ENCODE results near the gene HEG1. TPM values are rescaled to one million over a fixed set of nuclear protein-coding genes. Genes with fewer than 3 reads are reported as not detected.

Gene HEG1
- total RNA-seq, 2 donors from 2014 or later = 202 to 210 TPM

DNA sequence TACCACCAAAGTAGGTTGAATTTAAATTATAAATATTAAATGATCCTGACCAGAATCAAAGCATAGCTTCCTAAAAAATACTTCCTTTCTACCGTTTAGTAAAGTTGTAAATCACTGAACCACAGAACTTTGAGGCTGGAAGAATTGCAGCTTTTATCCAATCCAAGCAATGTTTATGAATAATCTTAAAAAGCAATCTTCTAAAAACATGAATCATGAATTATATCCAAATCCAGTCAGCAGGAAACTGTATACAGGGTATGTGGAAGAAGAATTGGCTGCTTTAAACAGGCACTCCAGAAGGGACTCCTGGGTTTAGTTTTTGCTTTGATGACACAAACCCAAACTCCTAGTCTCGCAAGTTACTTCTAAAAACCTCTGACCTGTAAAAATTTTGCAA is 30.2 kb downstream of the HEG1 start:
- H3K4me1 ChIP-seq = peaks cover 0 to 63% of the 10 kb centered on the region in 2 donors
- H3K4me3 ChIP-seq = no peak overlapping the region
- TF ChIP-seq, protein P1, sequence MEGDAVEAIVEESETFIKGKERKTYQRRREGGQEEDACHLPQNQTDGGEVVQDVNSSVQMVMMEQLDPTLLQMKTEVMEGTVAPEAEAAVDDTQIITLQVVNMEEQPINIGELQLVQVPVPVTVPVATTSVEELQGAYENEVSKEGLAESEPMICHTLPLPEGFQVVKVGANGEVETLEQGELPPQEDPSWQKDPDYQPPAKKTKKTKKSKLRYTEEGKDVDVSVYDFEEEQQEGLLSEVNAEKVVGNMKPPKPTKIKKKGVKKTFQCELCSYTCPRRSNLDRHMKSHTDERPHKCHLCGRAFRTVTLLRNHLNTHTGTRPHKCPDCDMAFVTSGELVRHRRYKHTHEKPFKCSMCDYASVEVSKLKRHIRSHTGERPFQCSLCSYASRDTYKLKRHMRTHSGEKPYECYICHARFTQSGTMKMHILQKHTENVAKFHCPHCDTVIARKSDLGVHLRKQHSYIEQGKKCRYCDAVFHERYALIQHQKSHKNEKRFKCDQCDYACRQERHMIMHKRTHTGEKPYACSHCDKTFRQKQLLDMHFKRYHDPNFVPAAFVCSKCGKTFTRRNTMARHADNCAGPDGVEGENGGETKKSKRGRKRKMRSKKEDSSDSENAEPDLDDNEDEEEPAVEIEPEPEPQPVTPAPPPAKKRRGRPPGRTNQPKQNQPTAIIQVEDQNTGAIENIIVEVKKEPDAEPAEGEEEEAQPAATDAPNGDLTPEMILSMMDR (IDR thresholded peaks at IDR 0.05) = no peak
- no peak for DNase-seq (ENCODE audit: low spot score)
- no peaks in the 10 kb centered on the region for H3K9me3 ChIP-seq
- no peaks in the 10 kb centered on the region for H3K27me3 ChIP-seq
- peak overlapping the region in 1 of 2 donors; percentile 46 for H3K27ac ChIP-seq
- H3K36me3 ChIP-seq = peaks cover 57% of the 10 kb centered on the region

DNA sequence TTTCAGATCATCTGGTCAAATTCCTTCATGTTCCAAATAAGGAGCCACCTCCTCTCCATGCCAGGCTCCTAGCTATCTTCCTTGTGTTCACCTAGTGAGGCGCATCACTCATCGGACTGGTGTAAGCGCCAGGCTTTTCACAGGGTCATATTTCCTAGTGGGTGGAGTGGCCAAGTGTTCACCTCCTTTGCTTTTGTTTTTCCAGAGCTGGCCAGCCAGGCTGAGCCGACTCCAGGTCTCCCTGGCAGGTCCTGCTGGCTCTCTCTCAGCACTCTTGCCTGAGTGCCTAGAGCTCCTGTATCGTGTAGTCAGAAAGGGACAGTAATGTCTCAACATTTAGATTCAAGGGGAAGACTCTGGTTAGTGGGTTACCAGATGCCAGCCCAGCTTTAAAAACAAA is 31.0 kb downstream of the HEG1 start:
- peaks cover 0 to 61% of the 10 kb centered on the region in 2 donors for H3K4me1 ChIP-seq
- no peak overlapping the region for H3K4me3 ChIP-seq
- TF ChIP-seq, protein P1 (IDR thresholded peaks at IDR 0.05) = no peak
- H3K27me3 ChIP-seq = no peaks in the 10 kb centered on the region
- DNase-seq (ENCODE audit: low spot score) = no peak
- no peaks in the 10 kb centered on the region for H3K9me3 ChIP-seq
- peak overlapping the region; percentile 46 to 78 for H3K27ac ChIP-seq
- H3K36me3 ChIP-seq = peaks cover 65% of the 10 kb centered on the region

DNA sequence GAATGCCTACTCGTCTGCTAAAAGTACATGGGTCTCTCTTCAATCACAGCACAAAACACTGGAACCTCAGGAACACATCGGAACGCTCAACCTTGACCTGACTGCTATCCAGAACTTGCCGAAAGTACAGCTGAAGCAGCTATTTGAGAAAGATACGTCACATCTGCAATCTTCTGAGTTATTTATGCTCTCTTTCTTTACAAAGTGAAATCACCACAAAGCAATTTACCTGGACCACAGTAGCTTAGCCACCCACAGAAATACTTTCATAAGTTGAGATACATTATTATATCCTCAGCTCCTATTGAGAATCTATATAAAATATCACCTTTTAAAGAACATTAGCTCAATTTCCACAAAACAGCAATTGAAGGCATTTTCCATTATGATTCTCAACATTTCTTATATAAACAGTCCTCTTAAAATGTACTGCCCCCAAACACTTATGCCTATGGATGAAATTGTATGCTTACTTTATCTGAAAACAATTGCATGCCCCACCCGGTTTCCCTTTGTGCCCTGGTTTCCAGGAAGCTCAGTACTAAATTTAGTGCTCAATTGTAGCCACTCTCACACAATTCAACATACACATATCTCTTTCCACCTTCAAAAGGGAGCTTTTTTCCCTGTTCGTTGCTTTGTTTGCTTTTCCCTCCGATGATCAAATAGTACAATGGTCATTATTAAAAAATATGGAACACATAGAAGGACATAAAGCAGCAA is 31.8 kb downstream of the HEG1 start:
- no peak overlapping the region for H3K4me3 ChIP-seq
- peaks cover 0 to 58% of the 10 kb centered on the region in 2 donors for H3K4me1 ChIP-seq
- no peak for DNase-seq (ENCODE audit: low spot score)
- H3K27ac ChIP-seq = peak overlapping the region; percentile 46 to 78
- no peaks in the 10 kb centered on the region for H3K27me3 ChIP-seq
- H3K9me3 ChIP-seq = no peaks in the 10 kb centered on the region
- peaks cover 70% of the 10 kb centered on the region for H3K36me3 ChIP-seq
- TF ChIP-seq, protein P1 (IDR thresholded peaks at IDR 0.05) = no peak

DNA sequence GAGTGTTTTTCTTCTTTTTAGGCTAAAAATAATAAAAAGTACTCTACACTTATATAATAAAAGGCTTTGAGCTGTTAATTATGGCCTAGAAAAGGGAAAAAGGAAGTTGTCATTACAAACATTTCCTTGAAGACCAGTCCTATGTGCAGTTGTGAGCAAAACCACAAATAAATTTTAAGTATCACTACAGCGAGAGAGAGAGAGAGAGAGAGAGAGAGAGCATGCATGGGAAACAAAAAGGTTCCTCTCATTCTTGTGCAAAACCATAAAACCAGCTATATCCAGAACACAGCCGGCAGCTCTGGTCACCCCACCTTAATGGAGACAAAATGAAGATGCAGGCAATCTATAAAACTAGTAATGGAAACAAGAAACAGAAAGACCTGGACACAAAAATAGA is 33.6 kb downstream of the HEG1 start:
- TF ChIP-seq, protein P1 (IDR thresholded peaks at IDR 0.05) = no peak
- H3K9me3 ChIP-seq = no peaks in the 10 kb centered on the region
- H3K36me3 ChIP-seq = peaks cover 70% of the 10 kb centered on the region
- no peaks in the 10 kb centered on the region for H3K27me3 ChIP-seq
- no peak overlapping the region for H3K4me3 ChIP-seq
- H3K4me1 ChIP-seq = peaks cover 0 to 50% of the 10 kb centered on the region in 2 donors
- no peak for DNase-seq (ENCODE audit: low spot score)
- no peak overlapping the region for H3K27ac ChIP-seq

DNA sequence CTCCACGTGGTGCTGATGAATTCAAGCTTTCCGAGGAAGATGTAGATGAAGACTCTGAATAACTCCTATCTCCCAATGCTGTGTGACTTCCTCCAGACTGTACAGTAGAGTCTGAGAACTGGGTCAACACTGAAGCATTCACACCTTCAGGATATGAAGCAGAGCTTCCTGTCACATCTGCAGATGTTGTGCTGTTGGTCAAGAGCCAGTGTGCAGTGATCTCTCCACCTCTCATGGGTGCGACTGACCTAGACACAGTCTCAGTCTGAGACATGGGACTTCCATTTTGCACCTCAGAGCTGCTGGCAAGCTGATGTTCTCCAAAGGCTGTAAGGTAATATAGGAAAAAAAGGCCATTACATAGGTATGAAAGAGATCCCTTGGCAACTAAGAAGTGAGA is 36.5 kb downstream of the HEG1 start:
- H3K4me3 ChIP-seq = no peak overlapping the region
- peaks cover 0 to 33% of the 10 kb centered on the region in 2 donors for H3K4me1 ChIP-seq
- peaks cover 69% of the 10 kb centered on the region for H3K36me3 ChIP-seq
- no peaks in the 10 kb centered on the region for H3K9me3 ChIP-seq
- DNase-seq (ENCODE audit: low spot score) = no peak
- H3K27ac ChIP-seq = no peak overlapping the region
- TF ChIP-seq, protein P1 (IDR thresholded peaks at IDR 0.05) = no peak
- no peaks in the 10 kb centered on the region for H3K27me3 ChIP-seq

DNA sequence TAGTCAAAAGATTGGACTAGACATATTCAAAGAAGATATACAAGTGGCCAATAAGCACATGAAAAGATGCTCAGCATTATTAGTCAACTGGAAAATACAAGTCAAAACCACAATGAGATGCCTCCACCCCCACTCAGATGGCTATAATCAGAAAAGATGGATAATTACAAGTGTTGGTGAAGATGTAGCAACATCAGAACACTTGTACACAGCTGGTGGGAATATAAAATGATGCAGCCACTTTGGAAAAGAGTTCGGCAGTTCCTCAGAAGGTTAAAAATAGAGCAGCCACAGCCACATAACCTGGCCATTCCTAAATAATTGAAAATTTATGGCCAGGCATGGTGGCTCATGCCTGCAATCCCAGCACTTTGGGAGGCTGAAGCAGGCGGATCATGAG is 38.4 kb downstream of the HEG1 start:
- Histone ChIP-seq H3K27ac (no peak overlapping the region), H3K9me3 (no peaks in the 10 kb centered on the region), H3K4me1 (peaks cover 0 to 15% of the 10 kb centered on the region in 2 donors), H3K27me3 (no peaks in the 10 kb centered on the region), H3K36me3 (peaks cover 88% of the 10 kb centered on the region), H3K4me3 (no peak overlapping the region)
- no peak for DNase-seq (ENCODE audit: low spot score)
- TF ChIP-seq, protein P1 (IDR thresholded peaks at IDR 0.05) = no peak

All from right atrium auricular region (tissue), 2 donors.